ENCODE results near the gene TYRO3.

Gene TYRO3

DNA sequence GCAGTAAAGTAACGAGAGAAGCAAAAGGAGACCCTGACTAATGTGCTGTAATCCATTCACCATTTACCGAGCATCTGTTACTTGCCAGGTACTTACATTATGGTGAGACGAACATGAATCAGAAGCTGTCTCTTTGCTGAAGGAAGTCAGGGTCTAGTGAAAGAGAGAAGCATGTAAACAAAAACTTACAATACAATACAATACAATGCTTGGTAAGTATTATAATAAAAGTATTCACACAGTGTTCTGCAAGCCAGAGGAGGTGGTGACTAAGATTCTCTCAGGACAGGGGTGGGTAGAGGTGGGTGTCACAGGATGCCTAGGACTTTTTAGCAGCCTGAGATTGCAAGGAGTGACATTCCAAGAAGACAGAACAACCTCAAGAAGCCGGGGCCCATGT is 51.0 kb downstream of the TYRO3 start:
- no peak for DNase-seq

- no peak for DNase-seq
Measured at GRCh38 chr15:41620536-41621199, 61.7 kb downstream of the TYRO3 start.

GRCh38 chr15:41621200-41622193 is 62.5 kb downstream of the TYRO3 start:
- DNase-seq = peak; percentile 87

DNA sequence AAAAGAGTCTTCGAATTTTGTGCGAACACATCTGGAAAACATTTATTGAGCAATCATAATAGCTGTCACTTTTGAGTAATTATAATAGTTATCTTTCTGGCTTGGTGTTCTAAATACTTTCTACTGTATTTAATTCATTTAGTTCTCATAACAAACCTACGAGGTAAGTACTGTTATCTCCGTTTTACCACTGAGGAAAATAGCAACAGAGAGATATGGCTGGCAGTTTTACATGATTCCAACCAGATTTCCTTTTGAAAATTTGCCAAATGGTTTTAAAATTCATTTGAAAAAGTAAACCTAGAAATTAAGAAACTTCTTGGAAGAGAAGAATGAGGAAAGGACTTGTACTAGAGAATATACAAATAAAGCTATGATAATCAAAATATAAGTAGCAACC is 63.9 kb downstream of the TYRO3 start:
- DNase-seq = no peak

DNA sequence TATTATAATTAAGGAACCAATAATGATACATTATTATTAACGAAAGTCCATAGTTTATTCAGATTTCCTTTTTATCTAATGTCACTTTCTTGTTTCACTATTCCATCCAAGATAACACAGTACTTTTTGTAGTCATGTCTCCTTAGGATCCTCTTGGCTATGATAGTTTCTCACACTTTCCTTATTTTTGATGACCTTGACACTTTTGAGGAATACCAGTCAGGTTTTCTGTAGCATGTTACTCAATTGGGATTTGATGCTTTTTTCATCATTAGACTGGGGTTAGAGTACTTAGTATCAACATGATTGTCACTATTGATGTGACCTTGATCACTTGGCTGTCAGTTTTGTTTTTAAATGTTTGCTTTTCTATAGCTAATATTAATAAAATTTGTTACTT is 68.2 kb downstream of the TYRO3 start:
- no peak for DNase-seq

GRCh38 chr15:41629463-41629862 is 70.5 kb downstream of the TYRO3 start:
- no peak for DNase-seq

GRCh38 chr15:41629883-41630282 is 70.9 kb downstream of the TYRO3 start:
- no peak for DNase-seq

DNA sequence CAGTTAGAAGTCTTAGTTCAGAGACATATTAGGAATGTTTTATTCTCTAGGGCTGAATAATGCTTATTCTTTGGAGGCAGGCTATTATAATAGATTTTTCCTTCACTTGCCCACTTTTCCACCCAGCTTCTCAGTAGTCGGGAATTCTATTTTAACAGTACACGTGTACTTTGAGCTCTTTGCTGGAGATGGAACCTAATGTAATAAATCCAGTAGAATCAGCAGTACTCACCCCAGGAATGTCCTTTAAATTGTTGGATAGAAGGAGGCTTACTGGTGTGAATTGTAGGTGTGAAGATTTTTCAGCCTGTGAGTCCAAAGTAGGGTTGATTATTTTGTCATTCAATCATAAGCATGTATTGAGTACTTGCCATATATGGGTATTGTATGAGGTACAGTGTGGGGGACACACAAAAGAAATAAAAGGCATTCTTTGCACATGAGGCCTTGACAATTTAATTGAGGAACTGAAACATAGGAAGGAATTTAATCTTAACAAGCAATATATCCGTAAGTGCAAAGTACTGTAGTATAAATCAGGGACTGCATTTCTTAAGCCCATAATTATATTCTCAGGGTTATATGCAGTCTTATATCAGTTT is 71.7 kb downstream of the TYRO3 start:
- DNase-seq = no peak

DNA sequence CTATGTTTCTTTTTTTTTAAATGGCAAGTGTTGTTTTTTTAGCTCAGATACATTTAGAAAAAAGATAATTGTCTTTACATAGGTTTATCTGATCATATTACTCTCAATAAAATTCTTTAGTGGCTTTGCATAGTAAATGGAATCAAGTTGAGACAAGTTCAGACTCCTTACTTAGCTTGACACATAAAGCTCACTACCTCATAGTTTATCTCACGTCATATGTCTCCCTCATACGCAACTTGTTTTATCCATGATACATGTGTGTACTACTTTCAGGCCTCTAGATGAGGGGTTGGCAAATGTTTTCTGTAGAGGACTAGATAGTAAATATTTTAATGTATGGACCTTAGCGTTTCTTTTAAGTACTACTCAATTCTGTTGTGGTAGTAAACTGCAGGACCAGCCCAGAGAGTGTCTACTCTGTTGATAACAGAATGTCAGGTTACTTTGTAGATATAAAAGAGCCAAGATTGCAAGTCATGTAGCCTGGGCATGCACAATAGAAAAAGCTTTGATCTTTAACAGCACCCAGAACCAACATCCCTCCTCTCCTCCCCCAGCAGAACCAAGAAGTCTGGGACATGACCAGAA is 73.0 kb downstream of the TYRO3 start:
- no peak for DNase-seq
